Endothelial cell of umbilical vein (primary cell): ENCODE measurements around the gene RMRP. TPM values are rescaled to one million over a fixed set of nuclear protein-coding genes. Genes with fewer than 3 reads are reported as not detected.

Experiments
- BruUV-seq: library from RNA; stranded (reverse); fragments of 400-500 nt; replicated peaks from 2 replicates; lab custom pipeline; 2021; lab: Mats Ljungman, UMichigan
- CTCF ChIA-PET: fragments of 300-600, 350-600 bp; sonication (Branson Sonifier 250); formaldehyde crosslinking; loops from one replicate; lab custom pipeline; 2021; ENCODE audit warnings: antibody characterized with exemption, inconsistent platforms; lab: Charles Lee
- POLR2A ChIA-PET: fragments of 300-600, 350-600 bp; sonication (Branson Sonifier 250); formaldehyde crosslinking; loops from one replicate; lab custom pipeline; 2021; ENCODE audit warnings: antibody characterized with exemption, inconsistent platforms; lab: Charles Lee
- DNase-seq: peaks from one replicate; pipeline ENCODE4 v3.0.0-alpha.2; 2011; ENCODE audit warnings: low read depth, low spot score
- FAIRE-seq: peaks from 2 replicates; lab custom pipeline; 2011; peaks lifted over from hg19 to GRCh38; lab: Jason Lieb, UNC
- H2AFZ ChIP-seq: 2 replicates; pipeline ENCODE4 v1.6.0; 2012; ENCODE audit warnings: low read depth, low read length, control low read depth, inconsistent platforms
- H3K27ac ChIP-seq: 2 replicates; pipeline ENCODE4 v1.5.1; 2011; ENCODE audit warnings: low read depth, mild to moderate bottlenecking, control low read depth, low read length, moderate library complexity; ENCODE audit not compliant: insufficient read depth
- H3K27me3 ChIP-seq, 2 experiments: 2 replicates each; pipeline versions ENCODE4 v1.6.0 to v1.6.1; 2011; ENCODE audit warnings: low read length in 2 of 2, mixed read lengths in 1 of 2; ENCODE audit not compliant: control insufficient read depth in 2 of 2, insufficient read depth in 2 of 2
- H3K36me3 ChIP-seq, 2 experiments: 2 replicates in 1 of 2; 3 replicates in 1 of 2; pipeline ENCODE4 v1.5.1; 2011; ENCODE audit warnings: low read length in 2 of 2, mild to moderate bottlenecking in 1 of 2, moderate library complexity in 1 of 2; ENCODE audit not compliant: control insufficient read depth in 2 of 2, insufficient read depth in 2 of 2; ENCODE audit errors: extremely low read depth in 1 of 2
- H3K4me1 ChIP-seq: 3 replicates; pipeline ENCODE4 v1.5.1; 2011; ENCODE audit warnings: mild to moderate bottlenecking, low read length; ENCODE audit not compliant: control insufficient read depth, insufficient read depth; ENCODE audit errors: extremely low read depth
- H3K4me2 ChIP-seq: 2 replicates; pipeline ENCODE4 v1.6.1; 2011; ENCODE audit warnings: low read length, control low read depth, mixed read lengths; ENCODE audit not compliant: insufficient read depth
- H3K4me3 ChIP-seq, 3 experiments: fragments of 200-600 bp in 1 of 3; sonication (generic), shearing (Covaris generic) in 1 of 3; replicated peaks in 1 of 3; 2 replicates each; pipeline ENCODE4 v1.5.1; 2011 to 2016; ENCODE audit warnings: control low read depth in 3 of 3, low read length in 3 of 3, mild to moderate bottlenecking in 2 of 3, inconsistent platforms in 1 of 3, low read depth in 1 of 3, moderate library complexity in 1 of 3; ENCODE audit not compliant: insufficient read depth in 1 of 3
- H3K79me2 ChIP-seq: 2 replicates; pipeline ENCODE4 v1.6.0; 2012; ENCODE audit warnings: low read length, inconsistent platforms; ENCODE audit not compliant: control insufficient read depth, insufficient read depth
- H3K9ac ChIP-seq: replicated peaks from 2 replicates; pipeline ENCODE3; 2011; ENCODE audit warnings: low read length, control low read depth; ENCODE audit not compliant: insufficient read depth; ENCODE audit errors: extremely low read depth
- H3K9me1 ChIP-seq: replicated peaks from 3 replicates; pipeline ENCODE4 v1.6.0; 2011; ENCODE audit warnings: mild to moderate bottlenecking, low read length; ENCODE audit not compliant: control insufficient read depth, insufficient read depth; ENCODE audit errors: extremely low read depth
- H3K9me3 ChIP-seq: replicated peaks from 2 replicates; pipeline ENCODE4 v1.5.1; 2012; ENCODE audit warnings: low read length, inconsistent platforms; ENCODE audit not compliant: control insufficient read depth, insufficient read depth
- H4K20me1 ChIP-seq: replicated peaks from 2 replicates; pipeline ENCODE3; 2011; ENCODE audit warnings: mild to moderate bottlenecking, low read length; ENCODE audit not compliant: control insufficient read depth, insufficient read depth; ENCODE audit errors: extremely low read depth
- CTCF ChIP-seq, 2 donors: IDR thresholded peaks; 1 replicate in 1 of 2; 2 replicates in 1 of 2; pipeline ENCODE4 v1.5.1; 2011; ENCODE audit warnings: low read length in 2 of 2, mild to moderate bottlenecking in 2 of 2, moderate library complexity in 2 of 2, control low read depth in 1 of 2, inconsistent platforms in 1 of 2, low read depth in 1 of 2; ENCODE audit not compliant: insufficient read depth in 1 of 2; ENCODE audit errors: extremely low read depth in 1 of 2
- EZH2 ChIP-seq: IDR thresholded peaks from 2 replicates; pipeline ENCODE4 v1.6.1; 2012; ENCODE audit warnings: borderline replicate concordance, low read depth, mild to moderate bottlenecking, moderate library complexity, low read length, inconsistent platforms; ENCODE audit not compliant: severe bottlenecking
- FOS ChIP-seq: IDR thresholded peaks from 2 replicates; pipeline ENCODE4 v1.6.1; 2011; ENCODE audit warnings: mild to moderate bottlenecking, low read length, moderate library complexity, borderline replicate concordance; ENCODE audit not compliant: insufficient read depth
- GATA2 ChIP-seq: IDR thresholded peaks from 2 replicates; pipeline ENCODE4 v1.7.0; 2011; ENCODE audit warnings: low read depth, mild to moderate bottlenecking, moderate library complexity, mixed read lengths, low read length; ENCODE audit not compliant: insufficient read length, insufficient read depth
- JUN ChIP-seq: IDR thresholded peaks from 2 replicates; pipeline ENCODE4 v1.6.1; 2011; ENCODE audit warnings: borderline replicate concordance, low read depth; ENCODE audit not compliant: insufficient read length, insufficient read depth
- MAX ChIP-seq: IDR thresholded peaks from 2 replicates; pipeline ENCODE4 v1.6.1; 2011; ENCODE audit not compliant: insufficient read depth, insufficient read length
- MYC ChIP-seq: IDR thresholded peaks from one replicate; pipeline ENCODE4 v1.6.1; 2011; ENCODE audit warnings: mild to moderate bottlenecking, low read depth, low read length
- POLR2A ChIP-seq: IDR thresholded peaks from 2 replicates; pipeline ENCODE4 v1.6.1; 2012; ENCODE audit warnings: low read depth, mild to moderate bottlenecking, control low read depth, low read length
- POLR2AphosphoS5 ChIP-seq: IDR thresholded peaks from 2 replicates; pipeline ENCODE4 v1.6.1; 2012; ENCODE audit warnings: low read depth, mild to moderate bottlenecking, control low read depth, low read length, moderate library complexity; ENCODE audit not compliant: insufficient read depth
- dilution Hi-C: fragments of 300-500 bp; cut with MboI; formaldehyde crosslinking; loops from one replicate; pipeline ENCODE4 v1.15.0; 2019; ENCODE audit warnings: low sequenced_read_pairs; ENCODE audit not compliant: extremely low pct_ligation_motif_present
- intact Hi-C: fragments of 100-400 bp; cut with micrococcal nuclease; formaldehyde crosslinking; loops from one replicate; pipeline ENCODE4 v1.10.0; 2022
- polyA plus RNA-seq, 4 experiments: library from polyadenylated mRNA; depleted of rRNA in 3 of 4; stranded (reverse) in 3 of 4; unstranded in 1 of 4; fragments of >200 nt; gene quantifications; 2 replicates each; pipeline versions ENCODE4 v1.2.1 to v1.2.3, GENCODE V29; 2011 to 2012; ENCODE audit warnings: missing spikeins in 1 of 4
- total RNA-seq: library from RNA; stranded (reverse); gene quantifications from 2 replicates; pipeline ENCODE4 v1.2.3, GENCODE V29; 2021

The RMRP gene
- total and polyA plus RNA-seq, 2 donors (not counting 3 experiments of a cell fraction or from before 2014, with no cell fraction given) = 19,118 TPM; not detected in 1

DNA sequence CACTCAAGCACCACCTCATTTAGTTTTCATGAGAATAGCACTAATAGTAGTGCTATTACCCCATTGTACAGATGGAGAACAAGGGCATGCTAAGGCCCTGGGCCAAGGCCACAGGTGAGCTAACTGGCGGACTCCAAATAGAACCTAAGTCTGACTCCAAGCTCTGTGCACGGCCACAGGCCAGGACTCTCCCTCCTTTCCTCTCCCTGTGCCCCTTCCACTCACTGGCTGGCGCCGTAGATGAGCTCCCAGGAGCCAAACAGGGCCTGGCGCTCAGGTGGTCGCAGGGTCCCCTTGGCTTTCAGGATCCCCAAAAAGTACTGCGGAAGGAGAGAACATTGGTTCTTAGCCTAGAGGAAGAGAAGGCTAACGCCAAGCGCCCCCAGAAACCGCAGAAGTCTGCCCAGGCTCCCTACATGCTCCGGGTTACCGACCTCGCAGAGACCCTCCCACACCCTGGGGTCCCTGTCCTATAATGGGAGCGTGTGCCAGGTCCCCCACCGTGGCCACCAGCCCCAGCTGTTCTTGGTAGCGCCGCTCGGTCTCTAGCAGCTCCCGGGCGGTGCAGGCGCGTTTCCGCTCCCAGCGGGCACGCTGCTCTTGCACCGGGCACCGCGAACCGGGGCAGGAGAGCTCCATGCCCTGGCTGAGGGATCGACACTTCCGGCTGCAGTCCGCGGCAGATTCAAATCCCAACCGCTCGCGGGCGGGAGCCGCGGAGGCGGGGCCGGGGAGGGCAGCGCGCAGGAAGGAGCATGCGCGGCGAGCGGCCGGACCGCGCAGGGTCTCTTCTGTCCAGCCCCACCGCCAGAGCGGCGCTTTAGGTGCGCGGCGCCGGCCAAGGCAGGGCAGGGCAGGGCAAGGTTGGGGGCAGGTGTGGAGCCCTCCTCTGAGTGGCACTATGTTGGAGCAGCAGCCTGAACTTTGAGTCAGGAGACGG, 7.0 kb upstream of the RMRP start, which contains the start of gene ARHGEF39:
ARHGEF39 (minus strand) TSS at position 665 of the 940 bp plus-strand sequence; CDS start at position 639, 26 bp downstream.
- POLR2A ChIA-PET = interaction anchor here (1.1 to 1.5 kb wide), 2 partner anchors 25 to 26 kb away, joined by 3 to 5 read pairs; partner anchors contain the start of gene TPM2
- H3K79me2 ChIP-seq = no peaks in the 10 kb centered on the region
- H3K4me1 ChIP-seq = peaks cover 18% of the 10 kb centered on the region
- CTCF ChIA-PET = interaction anchor here (1.1 to 10.0 kb wide), 6 partner anchors 10 to 66 kb away, joined by 3 to 227 read pairs (median 6); partner anchors contain the start of gene TPM2
- H3K4me3 ChIP-seq = peak within 1 kb of the TSS; percentile 31 to 67 (median 43)
- intact Hi-C loops = no loop called here
- H3K27me3 ChIP-seq = no peaks in the 10 kb centered on the region
- FAIRE-seq (peak; percentile 94), DNase-seq (peak; percentile 81)
- H2AFZ ChIP-seq = peak within 1 kb of the TSS; percentile 86
- TF ChIP-seq MYC (no peak), POLR2A (peak; percentile 24), FOS (no peak), JUN (no peak), POLR2AphosphoS5 (peak; percentile 79), MAX (peak; percentile 42), CTCF (IDR thresholded peaks at IDR 0.05; ENCODE audit: extremely low read depth in 1 of 2, insufficient read depth in 1 of 2, low read depth in 1 of 2, low read length in 2 of 2) (peak; percentile 21 to 40), EZH2 (no peak), GATA2 (no peak)
- H4K20me1 ChIP-seq = no peaks in the 10 kb centered on the region
- H3K4me2 ChIP-seq = peak within 1 kb of the TSS; percentile 84
- H3K9me3 ChIP-seq = no peaks in the 10 kb centered on the region
- no peak within 1 kb of the TSS for H3K27ac ChIP-seq
- dilution Hi-C loops = no loop called here
- peaks cover 0 to 8% of the 10 kb centered on the region in 2 experiments for H3K36me3 ChIP-seq
- H3K9me1 ChIP-seq = no peaks in the 10 kb centered on the region
- BruUV-seq = TSS peak; percentile 25
- peak within 1 kb of the TSS; percentile 24 for H3K9ac ChIP-seq
